GM12878 (cell line): ENCODE measurements around the gene EPRS1.

ENCODE experiments used
- POLR2AphosphoS2 ChIP-seq: IDR thresholded peaks from 2 replicates; pipeline ENCODE4 v1.6.1; 2011; ENCODE audit warnings: low read depth, mild to moderate bottlenecking, low read length, improper control_type of control experiment, moderate library complexity
- ZZZ3 ChIP-seq: IDR thresholded peaks from 2 replicates; pipeline ENCODE4 v1.6.1; 2011; ENCODE audit warnings: low read depth; ENCODE audit not compliant: control insufficient read depth, insufficient read length
- TF ChIP-seq, protein P1 (sequence below), 3 experiments: IDR thresholded peaks in 2 of 3; conservative IDR thresholded peaks in 1 of 3; 2 replicates each; pipeline ENCODE4 v1.5.1; 2011; ENCODE audit warnings: low read depth in 3 of 3, low read length in 3 of 3, mild to moderate bottlenecking in 3 of 3, control low read depth in 2 of 3, moderate library complexity in 2 of 3, inconsistent platforms in 1 of 3, mixed read lengths in 1 of 3; ENCODE audit not compliant: control insufficient read depth in 2 of 3, insufficient read depth in 1 of 3; ENCODE audit errors: extremely low read depth in 1 of 3

GRCh38 chr1:220084460-220084859 lies 38.2 kb upstream of the EPRS1 start:
- TF ChIP-seq ZZZ3 (no peak), POLR2AphosphoS2 (no peak)
- TF ChIP-seq, protein P1, sequence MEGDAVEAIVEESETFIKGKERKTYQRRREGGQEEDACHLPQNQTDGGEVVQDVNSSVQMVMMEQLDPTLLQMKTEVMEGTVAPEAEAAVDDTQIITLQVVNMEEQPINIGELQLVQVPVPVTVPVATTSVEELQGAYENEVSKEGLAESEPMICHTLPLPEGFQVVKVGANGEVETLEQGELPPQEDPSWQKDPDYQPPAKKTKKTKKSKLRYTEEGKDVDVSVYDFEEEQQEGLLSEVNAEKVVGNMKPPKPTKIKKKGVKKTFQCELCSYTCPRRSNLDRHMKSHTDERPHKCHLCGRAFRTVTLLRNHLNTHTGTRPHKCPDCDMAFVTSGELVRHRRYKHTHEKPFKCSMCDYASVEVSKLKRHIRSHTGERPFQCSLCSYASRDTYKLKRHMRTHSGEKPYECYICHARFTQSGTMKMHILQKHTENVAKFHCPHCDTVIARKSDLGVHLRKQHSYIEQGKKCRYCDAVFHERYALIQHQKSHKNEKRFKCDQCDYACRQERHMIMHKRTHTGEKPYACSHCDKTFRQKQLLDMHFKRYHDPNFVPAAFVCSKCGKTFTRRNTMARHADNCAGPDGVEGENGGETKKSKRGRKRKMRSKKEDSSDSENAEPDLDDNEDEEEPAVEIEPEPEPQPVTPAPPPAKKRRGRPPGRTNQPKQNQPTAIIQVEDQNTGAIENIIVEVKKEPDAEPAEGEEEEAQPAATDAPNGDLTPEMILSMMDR (IDR thresholded peaks at IDR 0.05 in 2 of 3, conservative IDR thresholded peaks at IDR 0.05 in 1 of 3; ENCODE audit: control insufficient read depth in 2 of 3, extremely low read depth in 1 of 3, insufficient read depth in 1 of 3, low read depth in 3 of 3, low read length in 3 of 3): no peak
